Nephron (organoid): ENCODE results near the gene AK5.

Source experiments
- H3K27ac Mint-ChIP-seq, 3 experiments: 2 replicates each; pipeline ENCODE4 v1.8.0; 2020; ENCODE audit warnings: mixed read lengths in 3 of 3, mild to moderate bottlenecking in 2 of 3, moderate library complexity in 1 of 3
- H3K27me3 Mint-ChIP-seq: 2 replicates; pipeline ENCODE4 v1.8.0; 2021; ENCODE audit warnings: low read depth, mild to moderate bottlenecking, moderate library complexity, mixed read lengths
- H3K36me3 Mint-ChIP-seq: 2 replicates; pipeline ENCODE4 v1.8.0; 2020; ENCODE audit warnings: low read depth, mixed read lengths
- H3K4me1 Mint-ChIP-seq: 2 replicates; pipeline ENCODE4 v1.8.0; 2020; ENCODE audit warnings: mixed read lengths
- H3K4me3 Mint-ChIP-seq, 3 experiments: 2 replicates each; pipeline ENCODE4 v1.8.0; 2020; ENCODE audit warnings: mild to moderate bottlenecking in 3 of 3, mixed read lengths in 3 of 3, moderate library complexity in 2 of 3
- H3K9me3 Mint-ChIP-seq: 2 replicates; pipeline ENCODE4 v1.8.0; 2020; ENCODE audit warnings: mixed read lengths
- TF ChIP-seq, protein P1 (sequence below), 3 experiments: fragments of 200-600 bp; sonication (generic); IDR thresholded peaks; one replicate each; pipeline ENCODE4 v1.5.0; 2021; ENCODE audit warnings: antibody characterized with exemption in 3 of 3; ENCODE audit not compliant: unreplicated experiment in 3 of 3

Gene AK5

DNA sequence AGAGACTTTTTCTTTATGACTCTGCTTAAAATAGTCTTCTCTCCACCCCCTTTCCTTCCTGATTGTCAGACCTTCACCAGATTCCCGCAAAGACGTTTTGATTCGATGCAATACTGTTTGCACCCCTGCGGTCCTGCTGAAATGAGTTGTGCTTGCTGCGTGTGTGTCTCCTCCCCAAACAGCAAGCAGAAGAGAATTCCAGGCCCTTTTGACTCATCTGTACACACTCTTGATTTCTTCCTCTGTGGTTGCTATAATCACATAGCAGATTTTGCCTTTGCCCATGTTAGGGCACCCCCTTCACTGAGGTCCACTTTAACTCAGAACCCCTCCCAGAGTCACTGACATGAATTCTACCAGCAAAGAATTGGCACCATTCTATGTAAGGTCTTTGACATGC, 264.2 kb downstream of the AK5 start:
- no peak overlapping the region for H3K4me3 Mint-ChIP-seq

DNA sequence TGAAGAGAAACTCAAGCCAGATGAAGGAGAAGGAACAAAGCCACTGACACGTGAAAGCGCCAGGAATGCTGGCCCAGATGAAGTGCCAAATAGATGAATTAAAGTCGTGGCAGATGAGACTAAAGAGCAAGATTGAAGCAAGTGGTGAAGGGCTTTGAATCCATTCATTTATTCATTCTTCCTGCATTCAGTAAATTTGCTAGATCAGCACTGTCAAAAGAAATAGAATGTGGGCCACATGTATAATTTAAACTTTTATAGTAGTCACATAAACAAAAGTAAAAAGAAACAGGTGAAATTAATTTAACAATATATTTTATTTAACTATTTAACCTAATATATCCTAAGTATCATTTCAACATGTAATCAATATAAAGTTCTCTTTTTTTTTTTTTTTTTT, 265.1 kb downstream of the AK5 start:
- Mint-ChIP-seq H3K9me3 (no peaks in the 10 kb centered on the region), H3K27me3 (no peaks in the 10 kb centered on the region), H3K4me1 (no peaks in the 10 kb centered on the region), H3K27ac (no peak overlapping the region), H3K36me3 (no peaks in the 10 kb centered on the region), H3K4me3 (no peak overlapping the region)
- TF ChIP-seq, protein P1, sequence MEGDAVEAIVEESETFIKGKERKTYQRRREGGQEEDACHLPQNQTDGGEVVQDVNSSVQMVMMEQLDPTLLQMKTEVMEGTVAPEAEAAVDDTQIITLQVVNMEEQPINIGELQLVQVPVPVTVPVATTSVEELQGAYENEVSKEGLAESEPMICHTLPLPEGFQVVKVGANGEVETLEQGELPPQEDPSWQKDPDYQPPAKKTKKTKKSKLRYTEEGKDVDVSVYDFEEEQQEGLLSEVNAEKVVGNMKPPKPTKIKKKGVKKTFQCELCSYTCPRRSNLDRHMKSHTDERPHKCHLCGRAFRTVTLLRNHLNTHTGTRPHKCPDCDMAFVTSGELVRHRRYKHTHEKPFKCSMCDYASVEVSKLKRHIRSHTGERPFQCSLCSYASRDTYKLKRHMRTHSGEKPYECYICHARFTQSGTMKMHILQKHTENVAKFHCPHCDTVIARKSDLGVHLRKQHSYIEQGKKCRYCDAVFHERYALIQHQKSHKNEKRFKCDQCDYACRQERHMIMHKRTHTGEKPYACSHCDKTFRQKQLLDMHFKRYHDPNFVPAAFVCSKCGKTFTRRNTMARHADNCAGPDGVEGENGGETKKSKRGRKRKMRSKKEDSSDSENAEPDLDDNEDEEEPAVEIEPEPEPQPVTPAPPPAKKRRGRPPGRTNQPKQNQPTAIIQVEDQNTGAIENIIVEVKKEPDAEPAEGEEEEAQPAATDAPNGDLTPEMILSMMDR (IDR thresholded peaks at IDR 0.05; ENCODE audit: unreplicated experiment in 3 of 3): no peak

More for the DNA sequence above, 264.2 kb downstream of the AK5 start:
- no peaks in the 10 kb centered on the region for H3K9me3 Mint-ChIP-seq
- TF ChIP-seq, protein P1 (IDR thresholded peaks at IDR 0.05; ENCODE audit: unreplicated experiment in 3 of 3): no peak
- H3K36me3 Mint-ChIP-seq: no peaks in the 10 kb centered on the region
- H3K27me3 Mint-ChIP-seq: no peaks in the 10 kb centered on the region
- no peak overlapping the region for H3K27ac Mint-ChIP-seq
- no peaks in the 10 kb centered on the region for H3K4me1 Mint-ChIP-seq

DNA sequence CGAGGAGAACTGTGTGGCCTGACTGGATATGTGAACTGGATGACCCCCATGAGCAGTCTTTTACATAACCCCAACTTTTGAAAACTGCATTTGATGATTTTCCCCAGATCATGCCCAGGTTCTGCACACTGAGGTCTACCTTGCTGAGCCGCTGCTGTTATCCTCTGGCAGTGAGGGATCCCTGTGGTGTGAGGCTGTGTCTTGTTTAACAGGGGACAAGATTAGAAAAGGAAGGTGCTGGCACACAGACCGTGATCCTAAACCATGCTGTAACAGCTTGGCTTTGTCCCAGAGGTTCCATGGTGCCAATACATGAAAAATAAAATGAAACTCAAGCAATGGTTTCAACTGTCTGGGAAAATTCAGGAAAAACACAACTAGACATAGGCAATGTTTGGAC, 266.5 kb downstream of the AK5 start:
- TF ChIP-seq, protein P1 (IDR thresholded peaks at IDR 0.05; ENCODE audit: unreplicated experiment in 3 of 3): no peak
- no peak overlapping the region for H3K4me3 Mint-ChIP-seq
- no peaks in the 10 kb centered on the region for H3K4me1 Mint-ChIP-seq
- H3K36me3 Mint-ChIP-seq: no peaks in the 10 kb centered on the region
- no peak overlapping the region for H3K27ac Mint-ChIP-seq
- no peaks in the 10 kb centered on the region for H3K27me3 Mint-ChIP-seq
- no peaks in the 10 kb centered on the region for H3K9me3 Mint-ChIP-seq

DNA sequence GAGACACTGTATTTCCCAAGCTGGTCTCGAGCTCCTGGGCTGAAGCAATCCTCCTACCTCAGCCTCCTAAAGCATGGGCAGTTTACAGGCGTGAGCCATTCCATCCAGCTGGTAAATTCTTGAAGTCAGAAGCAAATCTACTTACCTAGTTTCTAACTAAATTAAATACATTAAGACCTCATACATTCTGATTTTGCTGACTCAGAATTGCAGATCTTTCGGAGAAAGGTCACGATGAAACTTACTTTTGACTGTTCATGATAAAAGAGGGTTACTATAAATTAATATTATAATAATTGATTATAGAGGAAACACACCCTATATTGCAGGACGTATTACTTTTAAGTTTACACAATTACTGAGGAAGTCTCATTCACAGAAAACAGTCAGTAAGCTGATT, 268.3 kb downstream of the AK5 start:
- Mint-ChIP-seq H3K27ac (no peak overlapping the region), H3K4me3 (no peak overlapping the region)

DNA sequence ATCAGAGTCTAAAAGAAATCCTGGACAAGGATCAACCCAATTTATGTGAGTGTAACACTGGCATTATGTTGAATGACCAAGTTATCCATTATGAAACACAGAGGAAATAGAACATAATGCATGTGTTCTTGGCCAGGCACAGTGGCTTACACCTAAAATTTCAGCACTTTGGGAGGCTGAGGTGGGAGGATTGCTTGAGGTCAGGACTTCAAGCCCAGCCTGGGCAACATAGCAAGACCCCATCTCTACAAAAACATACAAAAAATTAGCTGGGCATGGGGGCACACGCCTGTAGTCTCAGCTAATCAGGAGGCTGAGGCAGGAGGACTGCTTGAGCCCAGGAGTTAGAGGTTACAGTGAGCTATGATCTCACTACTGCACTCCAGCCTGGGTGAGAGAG, 270.8 kb downstream of the AK5 start:
- no peak overlapping the region for H3K27ac Mint-ChIP-seq
- no peaks in the 10 kb centered on the region for H3K36me3 Mint-ChIP-seq

More for the DNA sequence above, 268.3 kb downstream of the AK5 start:
- no peaks in the 10 kb centered on the region for H3K27me3 Mint-ChIP-seq
- TF ChIP-seq, protein P1 (IDR thresholded peaks at IDR 0.05; ENCODE audit: unreplicated experiment in 3 of 3): no peak
- H3K9me3 Mint-ChIP-seq: no peaks in the 10 kb centered on the region
- H3K4me1 Mint-ChIP-seq: no peaks in the 10 kb centered on the region
- no peaks in the 10 kb centered on the region for H3K36me3 Mint-ChIP-seq

More for the DNA sequence above, 270.8 kb downstream of the AK5 start:
- no peaks in the 10 kb centered on the region for H3K27me3 Mint-ChIP-seq
- TF ChIP-seq, protein P1 (IDR thresholded peaks at IDR 0.05; ENCODE audit: unreplicated experiment in 3 of 3): no peak
- H3K9me3 Mint-ChIP-seq: no peaks in the 10 kb centered on the region
- H3K4me3 Mint-ChIP-seq: no peak overlapping the region
- H3K4me1 Mint-ChIP-seq: no peaks in the 10 kb centered on the region
